Trophoblast cell (in vitro differentiated cells and primary cell): ENCODE data around the gene SMURF1.
A peak's percentile ranks its signal among the peaks of the same experiment; 100 is the strongest.

Source experiments
- DNase-seq, 2 donors: peaks; one replicate each; pipeline ENCODE4 v3.0.0-alpha.2; 2016
- H2AFZ ChIP-seq: 2 replicates; pipeline ENCODE4 v1.6.1; 2013; ENCODE audit warnings: low read length, moderate library complexity, mild to moderate bottlenecking; ENCODE audit not compliant: insufficient read depth, poor library complexity
- H2AK5ac ChIP-seq: 2 replicates; pipeline ENCODE4 v1.6.1; 2013; ENCODE audit warnings: mild to moderate bottlenecking, low read length
- H2BK120ac ChIP-seq: 2 replicates; pipeline ENCODE4 v1.6.1; 2013; ENCODE audit warnings: low read length, mild to moderate bottlenecking, moderate library complexity; ENCODE audit not compliant: insufficient read depth, poor library complexity
- H2BK12ac ChIP-seq: 2 replicates; pipeline ENCODE4 v1.6.1; 2013; ENCODE audit warnings: mild to moderate bottlenecking, low read length, moderate library complexity
- H2BK5ac ChIP-seq: 2 replicates; pipeline ENCODE4 v1.6.1; 2013; ENCODE audit warnings: low read length, low read depth, moderate library complexity, mild to moderate bottlenecking; ENCODE audit not compliant: poor library complexity
- H3K14ac ChIP-seq: 2 replicates; pipeline ENCODE4 v1.6.1; 2013; ENCODE audit warnings: mild to moderate bottlenecking, low read length
- H3K18ac ChIP-seq: 2 replicates; pipeline ENCODE4 v1.6.1; 2013; ENCODE audit warnings: mild to moderate bottlenecking, low read length
- H3K23ac ChIP-seq: 2 replicates; pipeline ENCODE4 v1.6.1; 2013; ENCODE audit warnings: low read length
- H3K27ac ChIP-seq: 2 replicates; pipeline ENCODE4 v1.5.1; 2013; ENCODE audit warnings: low read depth, mild to moderate bottlenecking, inconsistent platforms, low read length, moderate library complexity
- H3K27me3 ChIP-seq: 2 replicates; pipeline ENCODE4 v1.6.1; 2013; ENCODE audit warnings: inconsistent platforms, mild to moderate bottlenecking, low read length, moderate library complexity; ENCODE audit not compliant: insufficient read depth
- H3K36me3 ChIP-seq, 2 experiments: 1 replicate in 1 of 2; 2 replicates in 1 of 2; pipeline ENCODE4 v1.6.1; 2013; ENCODE audit warnings: low read length in 2 of 2, mild to moderate bottlenecking in 2 of 2, moderate library complexity in 1 of 2; ENCODE audit not compliant: insufficient read depth in 2 of 2, control insufficient read depth in 1 of 2
- H3K4ac ChIP-seq: 2 replicates; pipeline ENCODE4 v1.6.1; 2013; ENCODE audit warnings: low read depth, mild to moderate bottlenecking, low read length, moderate library complexity
- H3K4me1 ChIP-seq, 2 experiments: 1 replicate in 1 of 2; 2 replicates in 1 of 2; pipeline ENCODE4 v1.6.1; 2013; ENCODE audit warnings: low read length in 2 of 2, mild to moderate bottlenecking in 2 of 2, moderate library complexity in 1 of 2; ENCODE audit not compliant: insufficient read depth in 2 of 2, control insufficient read depth in 1 of 2
- H3K4me2 ChIP-seq: 2 replicates; pipeline ENCODE4 v1.6.1; 2013; ENCODE audit warnings: inconsistent platforms, mild to moderate bottlenecking, low read length, moderate library complexity
- H3K4me3 ChIP-seq: 2 replicates; pipeline ENCODE4 v1.5.1; 2013; ENCODE audit warnings: mild to moderate bottlenecking, low read depth, low read length, inconsistent platforms
- H3K79me1 ChIP-seq: one replicate; pipeline ENCODE4 v1.6.1; 2013; ENCODE audit warnings: low read length
- H3K79me2 ChIP-seq: 2 replicates; pipeline ENCODE4 v1.6.1; 2013; ENCODE audit warnings: low read length, mild to moderate bottlenecking; ENCODE audit not compliant: control insufficient read depth, insufficient read depth, poor library complexity
- H3K9ac ChIP-seq: 2 replicates; pipeline ENCODE4 v1.6.1; 2013; ENCODE audit warnings: mild to moderate bottlenecking, low read length
- H3K9me3 ChIP-seq: 2 replicates; pipeline ENCODE4 v1.6.1; 2013; ENCODE audit warnings: low read depth, mild to moderate bottlenecking, control low read depth, inconsistent platforms, low read length; ENCODE audit not compliant: insufficient read depth
- H4K12ac ChIP-seq: 2 replicates; pipeline ENCODE4 v1.6.1; 2013; ENCODE audit warnings: low read depth, mild to moderate bottlenecking, low read length, moderate library complexity
- H4K8ac ChIP-seq: 2 replicates; pipeline ENCODE4 v1.6.1; 2013; ENCODE audit warnings: low read depth, mild to moderate bottlenecking, low read length, moderate library complexity
- H4K91ac ChIP-seq: one replicate; pipeline ENCODE4 v1.6.1; 2013; ENCODE audit warnings: low read depth, mild to moderate bottlenecking, low read length, moderate library complexity
- WGBS: extraction: QIAGEN DNeasy Blood & Tissue Kit; methylation state at CpG from one replicate; pipeline ENCODE4 v1.1.7; 2013; ENCODE audit warnings: missing lambda C conversion rate; ENCODE audit not compliant: insufficient read length, insufficient coverage; ENCODE audit errors: extremely low coverage; 5-methylcytosine and 5-hydroxymethylcytosine counted together

Gene SMURF1

GRCh38 chr7:98988641-98989040, 155.3 kb downstream of the SMURF1 start:
- H2BK120ac ChIP-seq: no peak overlapping the region
- H3K18ac ChIP-seq: no peak overlapping the region
- H2AFZ ChIP-seq: no peak overlapping the region
- no peaks in the 10 kb centered on the region for H3K27me3 ChIP-seq
- H4K91ac ChIP-seq: no peak overlapping the region
- DNase-seq: no peak
- no peak overlapping the region for H3K27ac ChIP-seq
- no peaks in the 10 kb centered on the region for H3K79me1 ChIP-seq
- no peak overlapping the region for H4K12ac ChIP-seq
- H2BK5ac ChIP-seq: no peak overlapping the region
- no peak overlapping the region for H3K23ac ChIP-seq
- H3K14ac ChIP-seq: no peak overlapping the region
- no peaks in the 10 kb centered on the region for H3K9me3 ChIP-seq
- no peak overlapping the region for H4K8ac ChIP-seq
- H3K36me3 ChIP-seq: peaks cover 41 to 56% of the 10 kb centered on the region in 2 experiments
- WGBS: no CpG with 5 or more reads among the region's 15 CpGs
- no peak overlapping the region for H3K4ac ChIP-seq
- H3K4me2 ChIP-seq: no peak overlapping the region
- H2BK12ac ChIP-seq: no peak overlapping the region
- H3K4me1 ChIP-seq: no peaks in the 10 kb centered on the region
- H3K79me2 ChIP-seq: no peaks in the 10 kb centered on the region
- peak overlapping the region; percentile 1 for H3K4me3 ChIP-seq
- no peak overlapping the region for H3K9ac ChIP-seq
- no peak overlapping the region for H2AK5ac ChIP-seq

GRCh38 chr7:98985945-98986344, 158.0 kb downstream of the SMURF1 start:
- H2BK12ac ChIP-seq: no peak overlapping the region
- no peaks in the 10 kb centered on the region for H3K27me3 ChIP-seq
- H3K4me3 ChIP-seq: no peak overlapping the region
- H3K4ac ChIP-seq: no peak overlapping the region
- H3K4me1 ChIP-seq: no peaks in the 10 kb centered on the region
- H2AFZ ChIP-seq: no peak overlapping the region
- no peaks in the 10 kb centered on the region for H3K9me3 ChIP-seq
- no peak overlapping the region for H3K27ac ChIP-seq
- H4K8ac ChIP-seq: no peak overlapping the region
- no peak overlapping the region for H3K18ac ChIP-seq
- no peak overlapping the region for H3K4me2 ChIP-seq
- DNase-seq: no peak
- no peak overlapping the region for H2BK120ac ChIP-seq
- H2AK5ac ChIP-seq: no peak overlapping the region
- no peaks in the 10 kb centered on the region for H3K79me2 ChIP-seq
- H2BK5ac ChIP-seq: no peak overlapping the region
- no peak overlapping the region for H3K23ac ChIP-seq
- no peak overlapping the region for H3K14ac ChIP-seq
- H3K79me1 ChIP-seq: no peaks in the 10 kb centered on the region
- H4K91ac ChIP-seq: no peak overlapping the region
- H4K12ac ChIP-seq: no peak overlapping the region
- peaks cover 39 to 56% of the 10 kb centered on the region in 2 experiments for H3K36me3 ChIP-seq
- no peak overlapping the region for H3K9ac ChIP-seq

DNA sequence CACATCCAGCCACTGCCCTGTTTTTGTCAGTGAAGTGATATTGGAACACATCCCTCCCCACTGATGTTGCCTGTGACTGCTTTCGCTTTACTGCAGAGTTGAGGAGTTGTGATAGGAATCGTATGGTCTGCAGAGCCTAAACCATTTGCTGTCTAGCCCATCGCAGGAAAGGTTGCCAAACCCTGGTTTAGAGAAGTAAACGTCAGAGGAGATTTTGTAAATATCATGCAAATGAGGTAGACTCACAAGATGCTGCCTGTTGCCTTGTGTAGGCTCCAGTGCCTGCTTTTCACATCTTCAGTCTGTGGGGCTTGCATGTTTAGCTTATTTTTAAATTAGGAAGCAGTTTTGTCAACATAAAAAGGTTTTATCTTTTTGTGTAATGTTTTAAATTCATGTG, 158.5 kb downstream of the SMURF1 start:
- H3K4me1 ChIP-seq: no peaks in the 10 kb centered on the region
- H3K4me2 ChIP-seq: no peak overlapping the region
- WGBS: no CpG with 5 or more reads among the region's 4 CpGs
- no peak overlapping the region for H3K27ac ChIP-seq
- H3K79me2 ChIP-seq: no peaks in the 10 kb centered on the region
- H2BK12ac ChIP-seq: no peak overlapping the region
- H2AFZ ChIP-seq: no peak overlapping the region
- no peak overlapping the region for H3K4me3 ChIP-seq
- no peak overlapping the region for H3K23ac ChIP-seq
- no peak for DNase-seq
- H4K8ac ChIP-seq: no peak overlapping the region
- H3K9me3 ChIP-seq: no peaks in the 10 kb centered on the region
- H3K36me3 ChIP-seq: peaks cover 40 to 58% of the 10 kb centered on the region in 2 experiments
- no peak overlapping the region for H3K14ac ChIP-seq
- no peak overlapping the region for H2BK5ac ChIP-seq
- H3K4ac ChIP-seq: no peak overlapping the region
- H3K9ac ChIP-seq: no peak overlapping the region
- H2BK120ac ChIP-seq: no peak overlapping the region
- H4K91ac ChIP-seq: no peak overlapping the region
- no peak overlapping the region for H4K12ac ChIP-seq
- no peaks in the 10 kb centered on the region for H3K27me3 ChIP-seq
- no peak overlapping the region for H2AK5ac ChIP-seq
- H3K18ac ChIP-seq: no peak overlapping the region
- no peaks in the 10 kb centered on the region for H3K79me1 ChIP-seq

GRCh38 chr7:98984126-98984525, 159.8 kb downstream of the SMURF1 start:
- H3K79me1 ChIP-seq: no peaks in the 10 kb centered on the region
- H4K91ac ChIP-seq: no peak overlapping the region
- H3K27ac ChIP-seq: no peak overlapping the region
- H3K4ac ChIP-seq: no peak overlapping the region
- H3K4me3 ChIP-seq: no peak overlapping the region
- no CpG with 5 or more reads among the region's 11 CpGs for WGBS
- H3K4me1 ChIP-seq: no peaks in the 10 kb centered on the region
- DNase-seq: no peak
- no peak overlapping the region for H2BK12ac ChIP-seq
- no peaks in the 10 kb centered on the region for H3K9me3 ChIP-seq
- H4K8ac ChIP-seq: no peak overlapping the region
- no peak overlapping the region for H3K9ac ChIP-seq
- H3K23ac ChIP-seq: no peak overlapping the region
- no peak overlapping the region for H2AK5ac ChIP-seq
- no peak overlapping the region for H2BK5ac ChIP-seq
- no peak overlapping the region for H2BK120ac ChIP-seq
- H4K12ac ChIP-seq: no peak overlapping the region
- no peak overlapping the region for H3K4me2 ChIP-seq
- H3K14ac ChIP-seq: no peak overlapping the region
- peaks cover 34 to 54% of the 10 kb centered on the region in 2 experiments for H3K36me3 ChIP-seq
- H3K79me2 ChIP-seq: no peaks in the 10 kb centered on the region
- no peaks in the 10 kb centered on the region for H3K27me3 ChIP-seq
- no peak overlapping the region for H2AFZ ChIP-seq
- H3K18ac ChIP-seq: no peak overlapping the region
